GM19372 (cell line): ENCODE measurements around the gene ZNF117.
"Not testable (repeated sequence)": the region's sequence is repeated elsewhere in the genome, so short reads cannot be mapped to it uniquely, and the experiment has no call there.

Experiments
- ATAC-seq: cut with Tn5 transposase; IDR thresholded peaks from one replicate; pipeline ENCODE4 v1.9.1; 2021; ENCODE audit warnings: mild to moderate bottlenecking, low read depth, moderate library complexity; ENCODE audit not compliant: unreplicated experiment

ZNF117 gene

GRCh38 chr7:64990936-64991335 lies at the start of gene ZNF117:
ZNF117 (minus strand) TSS chr7:64991036.
- ATAC-seq: no peak

GRCh38 chr7:65038767-65039166 lies 47.9 kb upstream of the ZNF117 start:
- peak; percentile 15 for ATAC-seq

GRCh38 chr7:65037740-65038688 lies 47.2 kb upstream of the ZNF117 start:
- peak; percentile 87 for ATAC-seq

GRCh38 chr7:65036526-65036925 lies 45.7 kb upstream of the ZNF117 start:
- ATAC-seq: not testable (repeated sequence)

GRCh38 chr7:65035469-65035868 lies 44.6 kb upstream of the ZNF117 start:
- ATAC-seq: not testable (repeated sequence)

- ATAC-seq: not testable (repeated sequence)
These were observed 43.4 kb upstream of the ZNF117 start for GRCh38 chr7:65034120-65034782.

- not testable (repeated sequence) for ATAC-seq
These were observed 42.6 kb upstream of the ZNF117 start for GRCh38 chr7:65033391-65033790.

- not testable (repeated sequence) for ATAC-seq
These were observed 34.2 kb upstream of the ZNF117 start for GRCh38 chr7:65025023-65025422.

- ATAC-seq: not testable (repeated sequence)
These were observed 30.1 kb upstream of the ZNF117 start for GRCh38 chr7:65020978-65021377.

GRCh38 chr7:65009881-65010280 lies 19.0 kb upstream of the ZNF117 start:
- ATAC-seq: not testable (repeated sequence)

GRCh38 chr7:65009394-65009793 lies 18.6 kb upstream of the ZNF117 start:
- ATAC-seq: not testable (repeated sequence)

GRCh38 chr7:65007036-65007435 lies 16.2 kb upstream of the ZNF117 start:
- not testable (repeated sequence) for ATAC-seq

- ATAC-seq: peak; percentile 99
These were observed 15.5 kb upstream of the ZNF117 start, which contains the start of gene ERV3-1 for GRCh38 chr7:65006094-65006992. ERV3-1 (minus strand) TSS chr7:65006687; CDS start chr7:64993026, 13,661 bp downstream.

GRCh38 chr7:65004575-65004974 lies 13.7 kb upstream of the ZNF117 start:
- ATAC-seq: no peak

GRCh38 chr7:65002972-65003585 lies 12.2 kb upstream of the ZNF117 start:
- ATAC-seq: no peak

- ATAC-seq: no peak
These were observed 10.5 kb upstream of the ZNF117 start for GRCh38 chr7:65001291-65001814.

- ATAC-seq: no peak
These were observed 8.5 kb upstream of the ZNF117 start for GRCh38 chr7:64999165-65000004.

- no peak for ATAC-seq
These were observed 8.0 kb upstream of the ZNF117 start for GRCh38 chr7:64998865-64999164.

- ATAC-seq: no peak
These were observed 7.1 kb upstream of the ZNF117 start for GRCh38 chr7:64997927-64998391.
